Activated CD8-positive, alpha-beta memory T cell treated with anti-CD3 and anti-CD28 coated beads for 1 hour (primary cell): Measurements from ENCODE around the gene RAB31.

Source experiments
- DNase-seq, 2 donors: peaks; one replicate each; pipeline ENCODE4 v3.0.0-alpha.2; 2020; ENCODE audit warnings: low read depth in 1 of 2; ENCODE audit errors: extremely low read depth in 1 of 2

Gene RAB31

DNA sequence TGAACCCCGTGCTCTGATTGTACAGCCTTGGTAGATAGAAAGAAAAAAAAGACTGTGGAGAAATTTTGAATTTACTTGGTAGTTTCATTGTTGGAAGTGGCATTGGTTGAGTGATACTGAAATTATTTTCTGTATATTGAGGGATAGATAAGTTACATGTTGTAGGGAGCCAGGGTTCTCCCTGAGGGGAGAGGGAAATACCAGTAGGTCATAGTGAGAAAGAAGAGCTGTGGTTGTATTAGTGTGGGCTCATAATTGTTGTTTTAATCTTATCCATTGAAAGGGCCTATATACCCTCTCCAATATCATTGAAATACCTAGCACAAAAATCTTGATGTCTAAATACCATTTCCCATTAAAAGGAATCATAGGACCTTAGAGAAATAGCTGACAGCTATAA is 16.9 kb upstream of the RAB31 start:
- no peak for DNase-seq

DNA sequence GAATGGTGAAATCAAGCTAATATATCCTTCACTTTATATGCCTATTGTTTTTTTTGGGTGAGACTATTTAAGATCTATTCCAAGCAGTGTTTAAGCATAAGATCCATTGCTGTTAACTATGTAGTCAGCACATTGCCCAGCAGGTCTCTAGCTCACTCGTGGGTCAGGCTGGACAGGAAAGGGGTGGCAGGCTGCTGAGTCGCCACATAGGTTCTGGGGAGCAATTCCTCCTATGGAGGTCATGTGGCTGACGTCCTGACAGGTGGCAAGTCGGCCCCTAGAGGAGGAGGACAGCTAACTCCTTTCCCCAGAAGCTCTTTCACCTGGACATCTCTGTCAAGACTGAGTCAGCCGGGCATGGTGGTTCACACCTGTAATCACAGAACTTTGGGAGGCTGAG is 13.9 kb upstream of the RAB31 start:
- DNase-seq = no peak

DNA sequence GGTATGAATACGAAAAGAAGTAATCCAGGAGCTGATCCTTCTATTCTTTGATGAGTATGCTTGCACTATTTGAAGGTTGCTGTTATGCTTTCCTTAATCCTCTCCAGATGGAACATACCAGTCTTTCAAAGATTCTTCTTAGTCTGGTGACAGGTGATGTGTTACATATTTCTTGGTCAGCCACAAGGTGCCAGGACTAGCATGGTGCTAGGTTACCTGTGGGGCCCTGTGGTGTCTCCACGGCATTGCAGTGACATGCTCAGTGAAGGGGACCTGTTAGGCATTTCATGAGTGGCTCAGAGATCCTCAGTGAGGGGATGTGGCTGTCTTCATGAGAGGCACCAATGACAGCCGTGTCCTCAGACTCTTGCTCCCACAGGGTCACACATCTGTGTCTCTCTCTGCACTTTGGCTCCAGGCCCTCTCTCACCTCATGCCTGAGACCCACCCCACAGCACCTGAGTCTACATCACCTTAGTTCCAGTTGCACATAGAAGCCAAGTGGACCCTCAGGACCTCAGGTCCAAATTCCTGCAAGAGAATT is 13.1 kb upstream of the RAB31 start:
- DNase-seq = no peak

DNA sequence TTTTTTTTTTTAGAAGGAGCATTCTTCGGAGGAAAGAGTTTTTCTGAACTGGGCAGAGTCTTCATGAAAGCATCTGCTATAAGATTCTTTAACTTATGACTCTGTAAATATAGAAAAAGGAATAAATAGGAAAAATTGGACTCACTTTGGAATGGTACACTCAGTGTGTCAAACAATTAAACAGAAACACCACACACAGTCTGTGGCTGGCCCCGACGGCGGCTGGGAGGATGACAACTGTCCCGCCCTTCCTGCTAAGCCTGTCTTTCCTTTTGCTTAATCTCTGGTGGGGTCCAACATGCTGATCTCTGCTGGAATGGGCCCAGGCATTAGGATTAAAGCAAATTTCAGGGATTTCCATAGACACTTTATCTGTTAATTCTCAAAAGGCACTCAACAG is 12.5 kb upstream of the RAB31 start:
- DNase-seq = no peak

DNA sequence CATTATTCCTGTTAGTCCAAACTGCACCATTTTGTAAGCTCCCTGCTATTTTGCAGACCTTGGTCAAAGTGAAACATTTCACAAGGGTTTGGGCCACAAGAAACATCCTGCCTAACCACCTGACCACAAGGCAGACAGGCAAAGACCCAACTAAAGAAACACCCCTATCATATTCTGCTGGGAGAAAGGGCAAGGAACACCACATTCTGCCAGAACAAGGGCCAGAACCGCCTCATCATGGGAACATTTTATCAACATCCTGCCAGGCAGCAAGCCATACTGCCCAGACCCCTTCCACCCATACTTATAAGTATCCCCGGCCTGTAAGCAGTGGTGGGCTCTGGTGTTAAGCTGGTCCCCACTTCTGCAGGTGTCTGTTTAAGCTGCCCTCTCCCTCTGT is 12.0 kb upstream of the RAB31 start:
- no peak for DNase-seq

DNA sequence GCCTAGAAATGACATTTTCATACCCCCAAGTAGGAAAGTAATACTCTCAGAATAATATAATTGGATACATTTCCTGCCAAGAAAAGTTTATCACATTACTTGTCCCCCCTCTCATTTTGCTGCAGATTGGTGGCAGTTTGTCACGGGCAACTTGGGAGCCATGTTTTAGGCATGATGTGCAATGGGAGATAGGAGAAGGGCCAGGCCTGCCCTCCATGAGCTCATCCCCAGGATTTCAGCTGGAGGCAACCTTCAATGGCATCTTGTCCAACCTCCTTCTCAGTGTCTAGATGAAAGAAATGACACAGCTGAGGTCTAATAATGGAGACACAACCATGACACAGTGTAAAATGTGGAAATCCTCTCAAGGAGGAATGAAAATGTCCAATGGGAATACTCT is 11.4 kb upstream of the RAB31 start:
- DNase-seq = no peak

DNA sequence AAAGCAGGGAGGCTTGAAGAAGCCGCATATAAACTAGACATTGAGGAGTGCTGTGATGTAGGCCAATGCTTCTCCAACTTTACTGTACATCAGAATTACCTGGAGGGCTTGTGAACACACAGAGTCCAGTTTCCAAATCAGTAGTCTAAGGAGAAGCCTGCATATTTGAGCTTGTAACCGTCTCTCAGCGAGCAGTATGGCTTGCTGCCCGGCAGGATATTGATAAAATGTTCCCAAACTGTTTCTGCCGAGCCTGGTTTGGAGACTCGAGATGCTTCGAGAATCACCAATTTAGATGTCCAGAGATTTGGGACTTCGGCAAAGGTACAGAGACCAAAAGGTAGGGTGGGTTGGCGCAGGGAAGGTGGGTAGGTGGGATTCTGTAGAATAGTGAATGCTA is 11.0 kb upstream of the RAB31 start:
- no peak for DNase-seq

DNA sequence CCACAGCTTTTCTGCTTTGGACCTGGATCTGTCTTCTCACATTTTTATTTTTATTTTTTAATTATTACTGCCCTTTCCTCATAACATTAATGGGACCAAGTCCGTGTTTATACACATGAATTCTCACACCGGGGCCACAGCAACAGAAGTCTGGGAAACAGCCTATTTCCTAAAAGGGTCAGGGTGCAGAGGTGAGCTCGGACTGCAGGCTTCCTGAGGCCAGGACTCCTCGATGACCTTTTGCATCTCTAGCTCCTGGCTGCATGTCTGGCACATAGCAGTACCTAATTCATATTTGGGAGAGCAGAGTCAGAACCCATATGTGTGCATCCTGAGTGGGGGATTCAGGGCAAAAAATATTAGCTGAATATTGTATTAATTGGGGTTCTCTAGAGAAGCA is 9.6 kb upstream of the RAB31 start:
- no peak for DNase-seq

DNA sequence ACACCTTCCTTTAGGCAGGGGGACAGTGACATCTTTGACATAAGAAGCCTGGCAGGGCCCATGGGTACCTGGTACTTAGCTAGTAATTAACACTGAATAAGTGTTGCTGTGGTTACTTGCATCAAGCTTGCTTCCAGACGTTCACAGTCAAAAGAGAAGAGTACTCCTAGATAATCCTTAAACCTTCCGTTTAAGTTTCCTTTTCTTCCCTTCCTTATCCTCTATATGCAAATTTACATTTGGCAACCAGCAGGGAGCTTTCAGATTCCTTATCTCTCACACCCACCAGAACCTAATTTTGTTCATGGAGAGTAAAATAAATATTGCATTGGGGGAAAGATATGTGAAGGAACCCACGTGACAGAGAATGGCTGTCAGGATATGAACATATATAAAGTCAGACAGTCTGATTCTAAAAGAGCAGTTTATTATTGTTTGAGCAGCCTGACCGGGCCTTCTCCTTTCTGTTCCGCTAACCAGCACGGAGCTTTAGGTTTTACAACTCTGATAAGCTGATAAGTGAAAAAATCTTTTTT is 7.8 kb upstream of the RAB31 start:
- no peak for DNase-seq

DNA sequence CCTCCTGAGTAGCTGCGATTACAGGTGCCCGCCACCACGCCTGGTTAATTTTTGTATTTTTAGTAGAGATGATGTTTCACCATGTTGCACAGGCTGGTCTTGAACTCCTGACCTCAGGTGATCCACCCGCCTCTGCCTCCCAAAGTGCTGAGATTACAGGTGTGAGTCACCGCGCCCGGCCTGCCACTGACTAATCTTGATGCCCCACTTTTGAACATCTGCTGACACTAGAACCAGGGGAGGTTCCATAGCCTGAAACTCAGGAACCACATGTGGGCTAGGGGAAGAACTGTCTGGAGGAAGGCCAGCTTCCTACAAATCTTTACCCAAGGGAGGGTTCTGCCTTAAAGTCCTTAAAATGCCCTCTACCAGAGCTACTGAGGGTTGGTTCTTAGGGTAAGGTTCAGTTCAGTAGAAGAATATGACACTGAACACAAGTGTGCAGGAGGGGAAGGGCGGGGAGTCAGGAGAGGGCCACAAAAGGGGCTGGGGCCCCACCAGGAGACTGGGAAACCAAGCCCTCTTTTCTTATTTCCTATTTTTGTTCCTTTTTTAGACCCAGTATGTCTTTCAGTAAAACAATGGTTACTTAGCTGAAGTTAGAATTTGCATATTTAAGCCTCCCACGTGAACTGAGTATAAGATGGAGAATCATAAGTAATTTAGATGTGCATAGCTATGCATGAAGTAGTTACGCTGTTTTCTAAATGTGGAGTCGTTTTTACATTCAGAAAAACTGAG is 6.3 kb upstream of the RAB31 start:
- DNase-seq = no peak

DNA sequence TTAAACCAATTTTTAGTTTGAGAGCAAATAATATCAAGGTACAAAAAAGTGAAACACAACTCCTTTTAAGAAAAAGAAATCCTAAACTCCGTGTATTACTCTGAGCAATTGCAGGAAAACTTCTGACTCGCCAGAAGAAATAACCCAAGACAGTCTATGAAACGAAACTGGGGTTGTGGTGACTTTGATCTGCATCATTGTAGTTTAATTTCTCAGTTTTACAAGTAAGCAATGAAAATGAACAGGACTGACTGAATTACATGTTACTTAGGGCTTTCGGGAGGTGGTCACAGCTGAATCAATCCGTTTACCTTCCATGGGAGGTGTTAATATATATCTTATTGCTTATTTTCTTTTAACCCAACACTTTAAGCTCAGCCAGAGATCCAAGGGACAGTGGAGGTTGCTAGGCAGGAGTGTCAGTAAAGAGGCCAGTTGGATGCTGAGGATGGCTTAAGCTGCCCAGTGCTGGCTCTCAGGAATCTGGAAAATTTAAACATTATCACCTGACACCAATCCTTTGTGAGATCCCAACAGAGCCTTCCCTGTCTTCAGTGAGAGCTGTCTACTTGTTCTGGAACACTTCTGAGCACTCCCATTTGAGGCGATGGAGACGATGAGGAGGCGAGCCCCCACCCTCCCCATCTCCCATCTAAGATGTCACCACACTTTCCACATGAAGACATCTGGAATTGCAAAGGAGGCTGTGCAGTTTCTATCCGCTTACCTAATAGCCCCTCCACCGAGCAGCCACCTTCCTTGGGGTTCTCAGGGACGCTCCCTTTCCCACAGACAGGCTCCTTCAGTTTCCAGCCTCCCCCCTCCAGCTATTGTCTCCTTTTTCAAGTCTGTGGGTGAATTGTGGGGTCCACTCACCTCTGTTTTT is 3.6 kb upstream of the RAB31 start:
- no peak for DNase-seq

DNA sequence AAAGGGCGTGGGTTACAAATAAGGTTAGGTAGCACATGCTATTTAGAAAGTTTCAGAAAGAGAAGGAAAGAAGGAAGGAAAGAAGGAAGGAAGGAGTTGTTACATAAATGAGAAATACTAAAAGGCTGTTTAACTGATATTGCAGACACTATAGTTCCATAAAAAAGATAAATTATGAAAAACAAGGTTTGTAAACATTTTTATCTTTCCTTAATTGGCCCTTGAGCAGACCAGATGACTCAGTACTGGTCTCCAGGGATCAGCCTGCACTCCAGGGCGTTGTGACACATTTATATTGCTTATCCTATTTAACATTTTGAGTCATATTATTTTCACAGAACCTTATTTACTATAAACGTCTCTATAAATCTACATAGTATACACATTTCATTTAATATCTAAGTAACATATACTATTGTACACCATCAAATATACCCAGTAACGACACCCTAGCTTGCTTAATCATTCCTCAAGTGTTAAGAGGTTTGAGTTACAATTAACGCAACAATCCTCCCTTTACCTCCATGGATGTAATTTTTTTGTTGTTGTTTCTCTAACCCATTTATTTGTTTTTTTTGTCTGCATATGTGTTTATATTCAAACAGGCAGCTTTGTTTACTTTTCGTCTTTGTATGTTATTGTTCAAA is 2.8 kb upstream of the RAB31 start:
- DNase-seq = no peak

DNA sequence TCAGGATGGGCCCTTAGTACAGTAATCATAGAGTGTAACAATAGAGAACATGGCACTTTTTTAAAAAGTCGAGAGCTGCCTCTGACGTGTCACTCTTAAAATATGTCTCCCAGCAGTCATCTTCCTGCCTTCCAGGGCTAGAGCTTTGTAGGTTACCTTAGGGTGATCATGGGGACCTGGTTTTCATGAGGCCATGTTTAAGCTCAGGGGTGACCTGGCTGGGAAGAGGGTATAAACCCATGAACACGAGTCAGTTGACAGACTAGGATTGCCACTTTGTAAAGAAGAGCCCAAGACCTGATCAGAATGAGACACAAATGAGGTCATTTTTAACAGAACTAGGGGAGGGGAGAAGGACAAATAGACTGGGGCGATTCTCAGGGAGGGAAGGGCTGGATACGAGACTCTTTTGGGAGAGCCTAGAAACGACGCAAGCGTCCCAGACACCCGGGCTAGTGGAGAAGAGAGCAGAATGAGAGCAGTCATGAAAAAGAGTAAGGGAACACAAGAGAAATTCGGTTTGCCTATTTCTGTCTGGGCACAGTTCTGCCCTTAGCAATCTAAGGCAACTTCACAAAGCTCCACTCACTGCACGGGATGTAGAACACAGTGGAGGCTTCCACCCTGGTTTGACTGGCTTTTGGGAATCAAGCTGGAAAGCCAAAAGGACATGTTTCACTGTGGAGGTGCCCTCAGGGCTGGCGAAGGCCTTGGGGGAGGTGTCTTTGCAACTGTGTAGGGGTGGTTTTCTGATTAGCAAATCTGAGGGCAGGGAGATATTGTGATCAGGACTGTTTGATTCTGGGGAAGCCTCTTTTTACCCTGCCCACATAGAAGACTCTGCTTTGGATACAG is 1.8 kb upstream of the RAB31 start:
- no peak for DNase-seq

DNA sequence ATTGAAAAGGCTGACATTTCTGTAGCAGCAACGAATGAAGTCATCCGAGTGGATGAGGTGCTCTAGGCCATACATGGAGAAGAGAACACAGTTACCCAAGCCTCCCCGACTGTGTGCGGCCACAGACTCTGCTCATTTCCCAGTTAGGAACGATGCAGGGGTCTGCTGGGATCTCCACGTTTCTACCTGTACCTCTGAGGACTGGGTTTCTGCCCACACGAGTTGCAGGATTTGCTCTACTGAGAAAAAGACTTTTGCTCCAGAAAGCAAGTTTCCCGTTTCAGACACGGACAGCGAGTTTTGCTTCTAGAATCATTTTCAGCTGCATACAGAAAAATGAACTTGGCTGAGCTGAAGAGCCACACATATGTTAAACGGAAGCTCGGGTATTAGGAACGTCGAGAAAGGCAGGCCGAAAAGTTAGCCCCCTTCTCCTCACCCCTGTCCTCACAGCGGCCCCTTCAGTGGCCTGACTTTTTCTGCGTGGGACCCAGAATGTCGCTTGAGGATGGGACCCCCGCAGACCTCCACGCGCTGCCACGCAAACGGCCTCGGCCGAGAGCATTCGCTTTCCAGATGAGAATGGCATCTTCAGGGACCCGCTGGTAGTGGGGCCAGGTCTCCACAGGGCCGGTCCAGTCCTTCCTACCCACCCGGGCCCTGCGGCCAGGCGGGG is 582 bp upstream of the RAB31 start:
- no peak for DNase-seq

DNA sequence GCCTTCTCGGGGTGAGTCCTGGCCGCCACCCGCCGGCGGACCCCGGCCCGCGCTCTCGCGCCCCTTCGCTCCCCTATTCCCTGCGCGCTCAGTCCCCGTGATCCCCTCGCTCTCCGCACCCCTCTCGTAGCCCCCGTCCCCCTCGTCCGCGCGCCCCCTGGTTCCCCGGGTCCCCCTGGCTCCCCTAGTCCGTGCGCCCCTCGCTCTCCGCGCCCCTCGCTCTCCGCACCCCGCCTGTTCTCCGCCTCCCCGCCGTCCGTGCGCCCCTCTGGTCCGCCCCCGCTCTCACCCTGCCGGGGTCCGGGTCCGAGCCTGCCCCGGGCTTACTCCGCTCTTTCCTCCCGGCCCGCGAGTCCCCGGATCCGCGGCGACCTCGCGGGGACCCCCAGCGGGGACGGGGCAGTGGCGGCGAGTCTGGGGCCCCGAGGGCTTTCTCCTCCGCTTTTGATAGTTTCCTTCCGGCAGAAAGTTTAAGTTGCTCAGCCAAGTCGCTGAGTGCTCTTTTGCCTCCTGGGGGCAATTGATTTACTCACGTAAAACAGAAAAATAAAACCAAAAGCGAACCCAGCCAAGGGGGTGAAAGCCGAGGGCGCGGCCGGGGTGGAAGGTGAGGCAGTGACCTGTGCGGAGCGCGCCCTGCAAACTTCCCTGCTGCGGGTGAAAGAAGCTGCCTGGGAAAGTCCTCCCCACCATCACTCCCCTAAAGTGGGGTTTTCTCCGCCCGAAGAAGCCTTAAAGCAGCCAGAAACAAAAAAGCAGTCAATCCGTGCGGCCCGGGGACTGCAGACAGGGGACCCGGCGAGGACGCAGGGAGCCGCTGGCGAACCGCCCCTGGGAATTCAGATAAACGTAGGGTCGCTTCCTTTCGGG is 568 bp downstream of the RAB31 start:
- DNase-seq = no peak

DNA sequence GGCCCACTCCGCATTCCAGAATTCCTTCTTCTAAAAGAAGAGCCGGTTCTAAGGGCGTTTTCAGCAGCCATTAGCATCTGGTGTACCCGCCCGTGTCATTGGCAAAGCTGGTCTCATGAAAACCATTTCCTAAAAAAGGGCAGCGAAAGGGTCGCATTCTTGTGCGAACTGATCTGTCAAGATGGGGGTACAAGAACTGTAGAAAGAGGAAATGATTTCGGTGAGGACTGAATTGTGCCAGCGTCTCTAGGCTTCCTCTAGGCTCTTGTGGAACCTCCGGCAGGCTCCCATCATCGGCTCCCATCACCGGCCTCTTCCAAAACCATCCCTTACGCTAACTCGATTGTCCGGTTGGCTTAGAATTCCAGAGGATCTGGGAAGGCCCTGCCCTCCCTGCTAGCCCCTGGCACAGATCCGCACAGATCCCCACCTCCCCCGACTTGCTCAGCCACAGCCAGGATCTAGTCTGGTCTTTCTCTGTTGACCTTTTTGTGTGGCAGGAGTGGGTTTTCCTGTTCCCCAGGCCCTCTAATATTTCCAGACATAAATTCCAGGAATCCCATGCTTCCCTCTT is 1.3 kb downstream of the RAB31 start:
- DNase-seq = no peak

DNA sequence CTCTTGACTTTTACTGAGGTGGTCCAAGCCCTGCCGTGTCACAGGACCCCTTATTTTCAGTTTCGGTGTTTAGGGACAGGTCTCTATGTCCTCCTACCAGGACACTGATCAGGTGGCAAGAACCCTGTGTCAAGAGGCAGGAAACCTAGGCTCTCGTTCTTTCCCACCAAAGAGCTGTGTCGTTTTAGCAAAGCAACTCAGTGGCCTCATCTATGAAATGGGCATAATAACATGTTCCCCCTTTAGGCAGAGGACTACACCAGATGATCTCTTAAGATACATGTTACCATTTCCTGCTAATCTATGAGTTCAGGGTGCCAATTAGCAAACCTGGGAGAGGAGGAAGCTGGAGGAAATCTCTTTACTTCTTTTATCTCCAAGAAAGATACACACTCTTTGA is 1.9 kb downstream of the RAB31 start:
- DNase-seq = no peak

DNA sequence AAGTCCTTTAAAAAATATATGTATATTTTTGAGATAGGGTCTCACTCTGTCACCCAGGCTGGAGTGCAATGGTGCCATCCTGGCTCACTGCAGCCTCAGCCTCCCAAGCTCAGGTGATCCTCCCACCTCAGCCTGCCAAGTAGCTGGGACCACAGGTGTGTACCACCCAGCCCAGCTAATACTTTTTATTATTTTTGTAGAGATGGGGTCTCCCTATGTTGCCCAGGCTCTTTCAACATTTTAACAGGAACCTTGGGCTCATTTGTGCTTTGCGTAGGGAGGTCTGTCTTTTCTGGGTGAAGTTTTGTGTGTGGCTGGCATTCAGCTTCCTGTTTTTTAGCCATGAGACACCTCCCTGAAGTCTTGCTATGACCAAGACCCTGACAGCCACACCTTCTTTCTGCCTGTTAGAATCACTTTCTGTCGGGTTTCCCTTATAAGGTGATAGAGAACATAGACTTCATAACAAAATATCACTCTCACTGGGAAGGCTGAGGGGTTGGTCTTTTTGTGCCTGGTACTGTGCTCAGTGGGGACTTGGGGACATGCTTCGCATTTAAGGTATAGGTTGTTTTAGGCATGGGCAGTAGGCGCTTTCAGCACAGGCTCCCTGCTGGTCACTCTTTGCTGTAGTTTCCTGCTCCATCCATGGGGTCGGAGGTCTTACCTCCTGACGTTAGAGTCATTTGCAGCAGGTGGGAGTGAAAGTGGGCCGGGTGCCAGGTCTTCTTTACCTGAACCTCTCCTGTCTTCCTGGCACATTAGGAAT is 3.4 kb downstream of the RAB31 start:
- no peak for DNase-seq
